Neural cell (in vitro differentiated cells): ENCODE data around the gene ABCG8. TPM values are rescaled to one million over a fixed set of nuclear protein-coding genes. Genes with fewer than 3 reads are reported as not detected.

ENCODE experiments used
- H2AFZ ChIP-seq: fragments of 200-600, 300-800 bp; sonication (generic), shearing (Covaris generic); 2 replicates; pipeline ENCODE4 v1.6.0; 2014; ENCODE audit warnings: low read depth, mild to moderate bottlenecking, antibody characterized with exemption, low read length, moderate library complexity
- H3F3A ChIP-seq: fragments of 200-600 bp; shearing (Covaris generic); 2 replicates; pipeline ENCODE4 v1.6.1; 2016; ENCODE audit warnings: mild to moderate bottlenecking, moderate library complexity, mixed read lengths, antibody characterized with exemption, low read length; ENCODE audit not compliant: insufficient read depth, poor library complexity, severe bottlenecking
- H3K27ac ChIP-seq: fragments of 200-600, 300-800 bp; sonication (generic), shearing (Covaris generic); 2 replicates; pipeline ENCODE4 v1.5.1; 2014; ENCODE audit warnings: mild to moderate bottlenecking, low read length, moderate library complexity
- H3K27me3 ChIP-seq: fragments of 300-800, 200-600 bp; sonication (generic), shearing (Covaris generic); 2 replicates; pipeline ENCODE4 v1.6.0; 2014; ENCODE audit warnings: mild to moderate bottlenecking, low read depth, low read length, moderate library complexity; ENCODE audit not compliant: insufficient read depth
- H3K36me3 ChIP-seq: fragments of 300-800, 200-600 bp; sonication (generic), shearing (Covaris generic); 2 replicates; pipeline ENCODE4 v1.5.1; 2014; ENCODE audit warnings: mild to moderate bottlenecking, antibody characterized with exemption, low read length, moderate library complexity; ENCODE audit not compliant: insufficient read depth
- H3K4me2 ChIP-seq: fragments of 300-800, 200-600 bp; sonication (generic), shearing (Covaris generic); 2 replicates; pipeline ENCODE4 v1.6.0; 2014; ENCODE audit warnings: mild to moderate bottlenecking, low read length
- H3K4me3 ChIP-seq: fragments of 300-800, 200-600 bp; sonication (generic), shearing (Covaris generic); 2 replicates; pipeline ENCODE4 v1.5.1; 2014; ENCODE audit warnings: mild to moderate bottlenecking, low read length, moderate library complexity
- H3K79me2 ChIP-seq: fragments of 200-600 bp; shearing (Covaris generic); replicated peaks from 2 replicates; pipeline ENCODE4 v1.6.0; 2014; ENCODE audit warnings: mild to moderate bottlenecking, low read length, moderate library complexity; ENCODE audit not compliant: insufficient read depth
- H3K9ac ChIP-seq: fragments of 300-800, 200-600 bp; sonication (generic), shearing (Covaris generic); 2 replicates; pipeline ENCODE4 v1.6.1; 2016; ENCODE audit warnings: mild to moderate bottlenecking, low read length, mixed read lengths
- H3K9me2 ChIP-seq: fragments of 200-600 bp; shearing (Covaris generic); 2 replicates; pipeline ENCODE4 v1.6.1; 2016; ENCODE audit warnings: mild to moderate bottlenecking, low read length, mixed read lengths; ENCODE audit not compliant: insufficient read depth
- H3K9me3 ChIP-seq: fragments of 200-600, 300-800 bp; sonication (generic), shearing (Covaris generic); 2 replicates; pipeline ENCODE4 v1.6.1; 2016; ENCODE audit warnings: mild to moderate bottlenecking, mixed run types, low read length, moderate library complexity, mixed read lengths
- H4K20me1 ChIP-seq: fragments of 200-600 bp; shearing (Covaris generic); 2 replicates; pipeline ENCODE4 v1.6.1; 2016; ENCODE audit warnings: mild to moderate bottlenecking, mixed run types; ENCODE audit not compliant: insufficient read depth
- CTCF ChIP-seq: fragments of 450-650 bp; IDR thresholded peaks from 2 replicates; pipeline ENCODE4 v1.5.1; 2014; ENCODE audit warnings: antibody characterized with exemption, mild to moderate bottlenecking, moderate library complexity; ENCODE audit not compliant: poor library complexity, severe bottlenecking
- EP300 ChIP-seq: fragments of 450-650 bp; conservative IDR thresholded peaks from 2 replicates; pipeline ENCODE4 v1.6.1; 2014; ENCODE audit warnings: antibody characterized with exemption, mild to moderate bottlenecking, moderate library complexity; ENCODE audit not compliant: poor library complexity, severe bottlenecking
- EZH2 ChIP-seq: fragments of 200-600, 300-800 bp; shearing (Covaris generic), sonication (generic); IDR thresholded peaks from 2 replicates; pipeline ENCODE4 v1.6.1; 2014; ENCODE audit warnings: antibody characterized with exemption, low read length, borderline replicate concordance, mild to moderate bottlenecking; ENCODE audit not compliant: insufficient read depth, poor library complexity, severe bottlenecking
- MXI1 ChIP-seq: fragments of 450-650 bp; conservative IDR thresholded peaks from 2 replicates; pipeline ENCODE4 v1.6.1; 2014; ENCODE audit warnings: antibody characterized with exemption, mild to moderate bottlenecking; ENCODE audit not compliant: poor library complexity, severe bottlenecking
- POLR2AphosphoS5 ChIP-seq: IDR thresholded peaks from 2 replicates; pipeline ENCODE4 v1.6.1; 2012
- RAD21 ChIP-seq: fragments of 450-650 bp; conservative IDR thresholded peaks from 2 replicates; pipeline ENCODE4 v1.6.1; 2014; ENCODE audit warnings: antibody characterized with exemption, mild to moderate bottlenecking, moderate library complexity
- REST ChIP-seq: IDR thresholded peaks from 2 replicates; pipeline ENCODE4 v1.6.1; 2012; ENCODE audit warnings: borderline replicate concordance
- SMC3 ChIP-seq: fragments of 450-650 bp; conservative IDR thresholded peaks from 2 replicates; pipeline ENCODE4 v1.6.1; 2014; ENCODE audit warnings: antibody characterized with exemption, mild to moderate bottlenecking, moderate library complexity; ENCODE audit not compliant: poor library complexity
- TAF1 ChIP-seq: IDR thresholded peaks from 2 replicates; pipeline ENCODE4 v1.6.1; 2012; ENCODE audit warnings: low read depth
- polyA plus RNA-seq: library from polyadenylated mRNA; depleted of rRNA; stranded (reverse); fragments of >200 nt; gene quantifications from 2 replicates; pipeline ENCODE4 v1.2.3, GENCODE V29; 2014

ABCG8 gene
- polyA plus RNA-seq, 1 donor from 2014 or later = 0.05 TPM

DNA sequence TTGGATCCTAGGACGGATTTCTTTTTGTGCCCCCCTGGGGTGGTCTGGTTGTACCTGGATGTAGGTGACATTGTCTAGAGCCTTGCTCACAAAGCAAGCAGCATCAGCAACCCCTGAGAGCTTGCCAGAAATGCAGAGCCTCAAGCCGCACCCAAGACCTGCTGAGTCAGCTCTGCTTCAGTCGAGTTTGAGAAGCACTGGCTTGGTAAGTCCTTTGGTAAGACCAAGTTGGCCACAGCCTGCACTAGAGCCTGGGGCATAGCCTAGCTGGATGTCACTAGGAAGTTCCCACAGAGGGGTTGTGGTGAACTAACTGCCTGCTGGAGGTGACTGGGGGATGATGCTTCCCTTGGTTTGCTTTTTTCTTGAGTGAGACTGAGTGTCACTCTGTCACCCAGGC, 6.3 kb upstream of the ABCG8 start:
- H3K36me3 ChIP-seq = no peaks in the 10 kb centered on the region
- H3K9ac ChIP-seq = no peak overlapping the region
- H2AFZ ChIP-seq = no peak overlapping the region
- H3K4me2 ChIP-seq = no peak overlapping the region
- no peaks in the 10 kb centered on the region for H3K79me2 ChIP-seq
- TF ChIP-seq MXI1 (no peak), EP300 (no peak), SMC3 (no peak), RAD21 (no peak), TAF1 (no peak), REST (no peak), CTCF (no peak), POLR2AphosphoS5 (no peak), EZH2 (no peak)
- H3K9me3 ChIP-seq = no peaks in the 10 kb centered on the region
- H3K4me3 ChIP-seq = no peak overlapping the region
- H4K20me1 ChIP-seq = no peaks in the 10 kb centered on the region
- no peaks in the 10 kb centered on the region for H3K27me3 ChIP-seq
- no peaks in the 10 kb centered on the region for H3F3A ChIP-seq
- no peaks in the 10 kb centered on the region for H3K9me2 ChIP-seq
- H3K27ac ChIP-seq = no peak overlapping the region

DNA sequence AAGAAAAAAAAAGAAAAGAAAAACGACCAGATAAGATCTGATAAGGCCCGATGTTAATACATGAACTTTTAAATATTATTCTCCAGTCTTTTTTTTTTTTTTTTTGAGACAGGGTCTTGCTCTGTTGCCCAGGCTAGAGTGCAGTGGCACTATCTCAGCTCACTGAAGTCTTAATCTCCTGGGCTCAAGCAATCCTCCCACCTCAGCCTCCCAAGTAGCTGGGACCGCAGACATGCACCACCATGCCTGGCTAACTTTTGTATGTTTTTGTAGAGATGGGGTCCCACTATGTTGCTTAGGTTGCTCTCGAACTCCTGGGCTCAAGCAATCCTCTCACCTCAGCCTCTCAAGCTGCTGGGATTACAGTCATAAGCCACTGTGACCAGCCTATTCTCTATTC, 1.7 kb upstream of the ABCG8 start:
- H3F3A ChIP-seq = no peaks in the 10 kb centered on the region
- no peaks in the 10 kb centered on the region for H3K9me2 ChIP-seq
- no peak overlapping the region for H2AFZ ChIP-seq
- no peak overlapping the region for H3K9ac ChIP-seq
- no peaks in the 10 kb centered on the region for H4K20me1 ChIP-seq
- no peaks in the 10 kb centered on the region for H3K9me3 ChIP-seq
- H3K27ac ChIP-seq = no peak overlapping the region
- no peaks in the 10 kb centered on the region for H3K27me3 ChIP-seq
- no peak overlapping the region for H3K4me2 ChIP-seq
- no peaks in the 10 kb centered on the region for H3K79me2 ChIP-seq
- no peaks in the 10 kb centered on the region for H3K36me3 ChIP-seq
- TF ChIP-seq RAD21 (no peak), EZH2 (no peak), MXI1 (no peak), EP300 (no peak), TAF1 (no peak), POLR2AphosphoS5 (no peak), REST (no peak)
- H3K4me3 ChIP-seq = no peak overlapping the region
